Stomach (tissue), 9 donors: ENCODE measurements around the gene LRRTM2. TPM values are rescaled to one million over a fixed set of nuclear protein-coding genes. Genes with fewer than 3 reads are reported as not detected.

Experiments used
- DNase-seq, 2 donors: peaks; one replicate each; pipeline versions ENCODE4 v3.0.0 to v3.0.0-alpha.2; 2013 to 2019
- H3K27ac ChIP-seq, 5 donors: fragments of 200-600 bp in 4 of 5; sonication (generic) in 4 of 5; one replicate each; pipeline ENCODE4 v1.5.1; 2013 to 2019; ENCODE audit warnings: mild to moderate bottlenecking in 1 of 5, moderate library complexity in 1 of 5
- H3K27me3 ChIP-seq, 3 donors: fragments of 200-600 bp; sonication (generic); one replicate each; pipeline ENCODE4 v1.5.1; 2017 to 2019; ENCODE audit warnings: mixed run types in 1 of 3
- H3K36me3 ChIP-seq, 4 donors: fragments of 200-600 bp; sonication (generic); 1 replicate in 3 of 4; 2 replicates in 1 of 4; pipeline ENCODE4 v1.5.1; 2016 to 2019
- H3K4me1 ChIP-seq, 4 donors: fragments of 200-600 bp; sonication (generic); one replicate each; pipeline ENCODE4 v1.5.1; 2016 to 2019
- H3K4me3 ChIP-seq, 4 donors: fragments of 200-600 bp; sonication (generic) in 3 of 4; one replicate each; pipeline ENCODE4 v1.5.1; 2016 to 2019; ENCODE audit warnings: mild to moderate bottlenecking in 1 of 4
- H3K9me3 ChIP-seq, 4 donors: fragments of 200-600 bp; sonication (generic); one replicate each; pipeline ENCODE4 v1.5.1; 2016 to 2019
- CTCF ChIP-seq, 7 experiments: fragments of 450-650 bp in 4 of 7; fragments of 200-600 bp in 3 of 7; sonication (generic) in 3 of 7; IDR thresholded peaks; one replicate each; pipeline ENCODE4 v1.5.1; 2016 to 2019; ENCODE audit warnings: antibody characterized with exemption in 7 of 7, control low read depth in 2 of 7, mild to moderate bottlenecking in 1 of 7
- EP300 ChIP-seq: sonication (generic); formaldehyde crosslinking; IDR thresholded peaks from one replicate; pipeline ENCODE4 v1.6.1; 2017; ENCODE audit warnings: antibody characterized with exemption
- POLR2A ChIP-seq, 4 donors: fragments of 450-650 bp; IDR thresholded peaks; one replicate each; pipeline ENCODE4 v1.6.1; 2016; ENCODE audit warnings: antibody characterized with exemption in 4 of 4, control low read depth in 2 of 4, mild to moderate bottlenecking in 1 of 4, moderate library complexity in 1 of 4
- POLR2AphosphoS5 ChIP-seq, 3 donors: sonication (generic); formaldehyde crosslinking; IDR thresholded peaks; one replicate each; pipeline ENCODE4 v1.6.1; 2016; ENCODE audit warnings: antibody characterized with exemption in 3 of 3
- WGBS, 5 donors: extraction: QIAGEN DNeasy Blood & Tissue Kit in 3 of 5; methylation state at CpG; one replicate each; pipeline versions ENCODE4 v1.1.5 to v1.1.7; 2013 to 2018; 5-methylcytosine and 5-hydroxymethylcytosine counted together
- intact Hi-C: fragments of 100-400 bp; cut with DNase I; formaldehyde crosslinking; loops from one replicate; pipeline ENCODE4 v1.15.1; 2023; ENCODE audit warnings: low total_unique reads
- polyA plus RNA-seq, 3 donors: library from polyadenylated mRNA; stranded (reverse); fragments of 200-250 nt; gene quantifications; one replicate each; pipeline ENCODE4 v1.2.3, GENCODE V29; 2013
- total RNA-seq, 5 donors: library from RNA; depleted of rRNA; stranded (reverse); fragments of >200 nt; gene quantifications; one replicate each; pipeline versions ENCODE4 v1.1.0 to v1.2.3, GENCODE V29; 2014 to 2016
- donor health status: healthy with polysubstance abuse.
- donor health status: Bipolar disorder and iron deficiency.
- donor health status: healthy.

LRRTM2 gene
- total and polyA plus RNA-seq, 8 donors: 0.15 to 1.5 TPM; not detected in 6

DNA sequence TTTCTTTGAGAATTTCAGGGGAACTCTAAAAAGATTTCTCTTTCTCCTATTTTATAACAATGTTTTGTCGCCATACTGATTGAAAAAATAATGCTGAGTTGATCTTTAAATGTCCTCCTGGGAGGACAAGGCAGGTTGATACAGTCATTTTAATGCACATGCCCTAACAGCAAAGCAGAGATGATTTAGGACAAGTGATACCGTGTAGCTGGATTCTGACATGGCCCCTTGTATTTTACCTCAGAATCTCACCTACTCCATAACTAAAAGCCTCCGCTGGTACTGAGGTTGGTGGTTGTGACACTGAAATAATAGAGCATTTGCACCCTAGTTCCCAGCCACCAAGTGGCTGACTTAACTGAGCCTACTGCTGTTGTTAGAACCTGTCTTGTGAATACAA is 811 bp upstream of the LRRTM2 start:
- no peak for DNase-seq
- 89 to 97% (median 92%) methylated on average over 3 of the region's 3 CpGs for WGBS, 5 donors
- intact Hi-C loops: no loop called here
- H3K4me1 ChIP-seq: peaks cover 18 to 55% (median 40%) of the 10 kb centered on the region in 4 donors
- H3K27me3 ChIP-seq: no peaks in the 10 kb centered on the region
- H3K27ac ChIP-seq: no peak overlapping the region
- H3K36me3 ChIP-seq: no peaks in the 10 kb centered on the region
- H3K9me3 ChIP-seq: no peaks in the 10 kb centered on the region
- TF ChIP-seq POLR2AphosphoS5 (IDR thresholded peaks at IDR 0.05) (no peak), CTCF (IDR thresholded peaks at IDR 0.05) (no peak), EP300 (no peak), POLR2A (IDR thresholded peaks at IDR 0.05) (no peak)
- peak overlapping the region in 1 of 4 donors; percentile 25 for H3K4me3 ChIP-seq

DNA sequence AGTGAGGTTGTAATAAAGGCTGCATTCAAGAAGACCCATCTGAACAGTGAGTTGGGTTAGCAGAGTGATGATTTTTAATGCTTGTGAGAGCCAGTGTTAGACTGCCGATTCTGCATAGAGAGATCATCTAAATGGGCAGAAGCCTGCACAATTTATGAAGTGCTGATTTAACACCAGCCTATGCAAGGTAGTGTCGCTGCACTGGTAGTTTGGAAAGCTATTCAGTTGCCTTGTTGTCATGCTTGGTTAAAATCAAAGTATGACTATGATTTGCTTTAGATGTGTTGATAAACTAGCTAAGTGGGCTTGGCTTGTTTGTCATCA is 379 bp upstream of the LRRTM2 start:
- H3K4me1 ChIP-seq: peaks cover 23 to 59% (median 43%) of the 10 kb centered on the region in 4 donors
- H3K36me3 ChIP-seq: no peaks in the 10 kb centered on the region
- peak overlapping the region in 1 of 5 donors; percentile 17 for H3K27ac ChIP-seq
- TF ChIP-seq POLR2A (IDR thresholded peaks at IDR 0.05) (no peak), POLR2AphosphoS5 (IDR thresholded peaks at IDR 0.05) (no peak), CTCF (IDR thresholded peaks at IDR 0.05) (no peak), EP300 (no peak)
- DNase-seq: no peak
- no peaks in the 10 kb centered on the region for H3K9me3 ChIP-seq
- no peaks in the 10 kb centered on the region for H3K27me3 ChIP-seq
- WGBS, 5 donors: 63 to 77% (median 73%) methylated on average over 2 of the region's 2 CpGs
- peak overlapping the region in 3 of 4 donors; percentile 9 to 25 (median 23) for H3K4me3 ChIP-seq
- intact Hi-C loops: no loop called here

DNA sequence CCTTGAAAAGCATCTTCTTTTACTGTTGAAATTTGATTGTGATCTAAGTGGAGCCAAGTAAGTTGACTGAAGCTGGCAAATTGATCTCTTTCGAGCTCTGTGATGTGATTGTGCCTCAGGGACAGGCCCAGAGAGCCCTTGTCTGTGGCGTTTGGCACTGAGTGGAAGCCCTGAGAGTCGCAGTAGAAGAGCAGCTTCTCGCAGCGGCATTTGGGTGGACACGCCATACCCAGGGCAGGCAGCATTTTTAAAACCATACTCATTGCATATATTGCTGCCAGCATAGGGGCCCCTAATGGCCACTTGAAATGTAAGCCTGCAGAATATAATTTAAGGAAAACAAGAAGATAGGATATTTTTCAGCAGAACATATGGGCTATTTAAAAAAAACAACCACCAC is 894 bp downstream of the LRRTM2 start:
- Histone ChIP-seq H3K36me3 (no peaks in the 10 kb centered on the region), H3K27ac (peak overlapping the region in 1 of 5 donors; percentile 17), H3K4me3 (no peak overlapping the region), H3K4me1 (peaks cover 28 to 72% (median 54%) of the 10 kb centered on the region in 4 donors), H3K27me3 (no peaks in the 10 kb centered on the region), H3K9me3 (no peaks in the 10 kb centered on the region)
- intact Hi-C loops: no loop called here
- TF ChIP-seq POLR2A (IDR thresholded peaks at IDR 0.05): no peak
- no peak for TF ChIP-seq POLR2AphosphoS5 (IDR thresholded peaks at IDR 0.05)
- TF ChIP-seq EP300: no peak
- no peak for TF ChIP-seq CTCF (IDR thresholded peaks at IDR 0.05)
- WGBS, 5 donors: 67 to 89% (median 85%) methylated on average over 6 of the region's 6 CpGs
- peak in 1 of 2 donors; percentile 18 for DNase-seq

DNA sequence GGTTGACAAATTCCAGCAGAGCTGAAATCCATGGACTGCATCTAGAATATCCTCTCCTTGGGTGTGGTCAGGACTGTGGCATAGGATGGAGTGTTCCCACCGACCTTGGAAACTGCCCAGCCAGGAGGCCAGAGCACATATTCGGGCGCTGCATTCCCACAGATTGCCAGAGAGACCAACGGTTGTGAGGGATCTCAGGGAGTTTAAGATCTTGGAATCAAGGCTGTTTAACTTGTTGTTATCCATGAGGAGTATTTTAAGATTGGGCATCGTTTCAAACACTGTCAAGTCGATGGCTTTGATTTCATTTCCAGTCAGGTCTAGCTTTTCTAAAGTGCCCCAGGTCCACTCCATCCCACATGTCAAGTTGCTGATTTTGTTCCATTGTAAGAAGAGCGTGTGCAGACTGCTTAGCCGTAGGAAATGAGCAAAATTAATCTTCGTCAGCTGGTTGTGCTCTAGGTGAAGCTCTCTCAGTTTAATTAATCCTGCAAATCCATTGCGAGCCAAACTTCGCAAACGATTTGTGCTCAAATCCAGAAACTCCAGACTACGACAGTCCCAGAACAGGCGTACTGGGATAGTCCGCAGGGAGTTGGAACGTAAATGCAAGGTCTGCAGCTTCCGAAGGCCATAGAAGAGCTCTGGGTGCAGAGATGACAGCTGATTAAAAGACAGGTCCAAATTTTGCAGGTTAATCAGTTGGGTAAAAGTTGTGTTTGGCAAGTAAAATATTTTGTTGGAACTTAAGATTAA is 1.5 kb downstream of the LRRTM2 start:
- Histone ChIP-seq H3K4me1 (peaks cover 28 to 77% (median 56%) of the 10 kb centered on the region in 4 donors), H3K4me3 (peak overlapping the region in 1 of 4 donors; percentile 3), H3K9me3 (no peaks in the 10 kb centered on the region), H3K27ac (no peak overlapping the region), H3K36me3 (no peaks in the 10 kb centered on the region), H3K27me3 (no peaks in the 10 kb centered on the region)
- intact Hi-C loops: no loop called here
- WGBS, 5 donors: 72 to 81% (median 77%) methylated on average over 17 of the region's 17 CpGs
- TF ChIP-seq POLR2A (IDR thresholded peaks at IDR 0.05) (no peak), POLR2AphosphoS5 (IDR thresholded peaks at IDR 0.05) (no peak), EP300 (no peak), CTCF (IDR thresholded peaks at IDR 0.05) (no peak)
- no peak for DNase-seq
